ENCODE data around the gene LRRC43.

DNA sequence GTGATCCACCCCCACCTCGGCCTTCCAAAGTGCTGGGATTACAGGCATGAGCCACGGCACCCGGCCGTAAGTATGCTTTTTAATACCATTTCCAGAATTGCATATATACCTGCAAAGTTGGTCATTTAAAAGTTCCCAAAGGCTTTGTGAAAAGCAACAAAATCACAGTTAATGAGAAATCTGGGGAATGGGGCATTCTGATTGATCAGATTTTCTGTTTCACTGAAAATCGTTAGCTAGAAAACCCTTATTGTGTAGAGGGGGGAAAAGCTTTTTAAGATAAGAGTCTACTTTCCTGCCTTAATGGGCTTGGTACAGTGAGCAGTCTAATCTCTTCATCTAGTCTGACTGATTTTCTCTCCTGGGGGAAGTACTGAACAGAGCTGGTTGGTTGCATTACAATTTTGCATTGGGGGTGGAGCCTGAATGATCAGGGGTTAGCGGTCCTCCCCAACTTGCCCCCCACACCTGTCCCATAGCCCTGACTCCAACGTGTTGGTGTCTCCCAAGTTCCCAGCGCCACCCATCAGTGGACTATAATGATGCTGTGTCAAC lies 32.7 kb upstream of the LRRC43 start:
- TF ChIP-seq EP300 (IDR thresholded peaks at IDR 0.05; ENCODE audit: borderline replicate concordance) (no peak), ZBTB7A (IDR thresholded peaks at IDR 0.05; ENCODE audit: low read depth) (no peak), YY1 (IDR thresholded peaks at IDR 0.05; ENCODE audit: low read depth) (no peak), CREB1 (IDR thresholded peaks at IDR 0.05; ENCODE audit: low read depth) (no peak), TAF1 (IDR thresholded peaks at IDR 0.05; ENCODE audit: low read depth) (no peak), TCF12 (IDR thresholded peaks at IDR 0.05; ENCODE audit: low read depth) (no peak), FOXM1 (IDR thresholded peaks at IDR 0.05; ENCODE audit: borderline replicate concordance, low read depth) (no peak)
- TF ChIP-seq, protein P1, sequence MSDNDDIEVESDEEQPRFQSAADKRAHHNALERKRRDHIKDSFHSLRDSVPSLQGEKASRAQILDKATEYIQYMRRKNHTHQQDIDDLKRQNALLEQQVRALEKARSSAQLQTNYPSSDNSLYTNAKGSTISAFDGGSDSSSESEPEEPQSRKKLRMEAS (IDR thresholded peaks at IDR 0.05): no peak

All from Ishikawa (cell line).